Stimulated activated CD4-positive, alpha-beta T cell treated with anti-CD3 and anti-CD28 coated beads, TNF-alpha, amount 100 ng/mL, for 1 hour (primary cell): ENCODE data around the gene PODXL2.
A peak's percentile ranks its signal among the peaks of the same experiment; 100 is the strongest.
"Not testable (repeated sequence)": the region's sequence is repeated elsewhere in the genome, so short reads cannot be mapped to it uniquely, and the experiment has no call there.

Source experiments
- DNase-seq, 3 donors: peaks; one replicate each; pipeline ENCODE4 v3.0.0-alpha.2; 2020; ENCODE audit warnings: low read depth in 3 of 3, low spot score in 1 of 3

Gene PODXL2

GRCh38 chr3:127654374-127654773 lies 25.4 kb downstream of the PODXL2 start:
- DNase-seq: no peak

DNA sequence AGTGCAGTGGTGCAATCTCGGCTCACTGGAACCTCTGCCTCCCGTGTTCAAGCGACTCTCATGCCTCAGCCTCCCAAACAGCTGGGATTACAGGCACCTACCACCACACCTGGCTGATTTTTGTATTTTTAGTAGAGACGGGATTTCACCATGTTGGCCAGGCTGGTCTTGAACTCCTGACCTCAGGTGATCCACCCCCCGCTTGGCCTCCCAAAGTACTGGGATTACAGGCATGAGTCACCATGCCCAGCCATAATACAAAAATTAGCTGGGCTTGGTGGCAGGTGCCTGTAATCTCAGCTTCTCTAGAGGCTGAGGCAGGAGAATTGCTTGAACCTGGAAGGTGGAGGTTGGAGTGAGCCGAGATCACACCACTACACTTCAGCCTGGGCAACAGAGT lies 26.0 kb downstream of the PODXL2 start:
- not testable (repeated sequence) for DNase-seq

DNA sequence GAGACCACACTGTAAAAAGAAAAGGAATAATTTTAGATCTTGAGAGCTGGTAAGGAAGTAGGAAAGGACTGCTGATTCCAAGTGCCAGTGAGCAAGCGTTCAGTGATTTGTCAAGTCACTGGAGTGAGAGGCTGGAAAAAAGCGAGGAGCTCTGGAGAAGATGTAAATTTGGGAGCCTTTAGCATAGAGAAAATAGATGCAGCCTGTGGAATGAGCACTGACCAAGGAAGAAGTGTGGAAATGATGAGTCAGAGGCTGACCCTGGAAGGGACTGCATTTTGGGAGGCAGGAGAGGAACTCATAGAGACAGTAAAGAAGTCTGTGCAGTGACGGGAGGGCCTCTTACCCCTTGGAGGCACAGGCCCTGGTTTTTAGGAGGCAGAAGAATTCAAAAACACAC lies 26.7 kb downstream of the PODXL2 start:
- no peak for DNase-seq

GRCh38 chr3:127656906-127657305 lies 27.9 kb downstream of the PODXL2 start:
- no peak for DNase-seq

- DNase-seq: no peak
Observed at GRCh38 chr3:127658234-127658633, 29.2 kb downstream of the PODXL2 start.

DNA sequence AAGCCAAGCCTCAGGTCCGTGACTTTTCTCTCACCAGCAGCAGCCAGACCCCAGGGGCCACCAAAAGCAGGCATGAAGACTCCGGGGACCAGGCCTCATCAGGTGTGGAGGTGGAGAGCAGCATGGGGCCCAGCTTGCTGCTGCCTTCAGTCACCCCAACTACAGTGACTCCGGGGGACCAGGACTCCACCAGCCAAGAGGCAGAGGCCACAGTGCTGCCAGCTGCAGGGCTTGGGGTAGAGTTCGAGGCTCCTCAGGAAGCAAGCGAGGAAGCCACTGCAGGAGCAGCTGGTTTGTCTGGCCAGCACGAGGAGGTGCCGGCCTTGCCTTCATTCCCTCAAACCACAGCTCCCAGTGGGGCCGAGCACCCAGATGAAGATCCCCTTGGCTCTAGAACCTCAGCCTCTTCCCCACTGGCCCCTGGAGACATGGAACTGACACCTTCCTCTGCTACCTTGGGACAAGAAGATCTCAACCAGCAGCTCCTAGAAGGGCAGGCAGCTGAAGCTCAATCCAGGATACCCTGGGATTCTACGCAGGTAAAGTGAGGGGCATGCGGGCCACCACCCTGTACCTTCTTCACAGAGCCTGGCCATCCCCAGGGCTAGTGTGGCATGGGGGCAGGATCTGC lies 31.8 kb downstream of the PODXL2 start:
- DNase-seq: no peak

GRCh38 chr3:127661600-127661999 lies 32.6 kb downstream of the PODXL2 start:
- no peak for DNase-seq

- DNase-seq: no peak
Observed at GRCh38 chr3:127662001-127662469, 33.0 kb downstream of the PODXL2 start.

- no peak for DNase-seq
Observed at GRCh38 chr3:127663151-127663550, 34.2 kb downstream of the PODXL2 start.

GRCh38 chr3:127665165-127665564 lies 36.2 kb downstream of the PODXL2 start:
- no peak for DNase-seq

DNA sequence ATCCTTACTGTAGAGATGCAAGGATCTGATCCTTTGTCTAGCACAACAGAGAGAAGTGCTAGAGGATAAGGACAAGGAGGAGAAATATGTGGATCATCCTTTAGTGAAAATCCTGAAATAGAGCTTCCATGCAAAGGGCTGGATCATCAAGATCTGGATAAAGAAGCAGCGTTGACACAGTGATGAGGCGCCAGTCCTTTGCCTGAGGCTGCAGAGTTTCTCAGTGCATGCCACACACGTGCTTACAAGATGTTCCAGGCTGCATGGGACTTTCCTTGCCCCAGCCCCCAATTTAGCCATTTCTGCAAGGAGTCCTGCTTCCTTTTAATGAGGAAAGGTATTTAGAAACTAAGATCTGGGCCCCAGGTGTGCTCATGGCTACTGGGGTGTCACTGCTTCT lies 36.6 kb downstream of the PODXL2 start:
- no peak for DNase-seq

DNA sequence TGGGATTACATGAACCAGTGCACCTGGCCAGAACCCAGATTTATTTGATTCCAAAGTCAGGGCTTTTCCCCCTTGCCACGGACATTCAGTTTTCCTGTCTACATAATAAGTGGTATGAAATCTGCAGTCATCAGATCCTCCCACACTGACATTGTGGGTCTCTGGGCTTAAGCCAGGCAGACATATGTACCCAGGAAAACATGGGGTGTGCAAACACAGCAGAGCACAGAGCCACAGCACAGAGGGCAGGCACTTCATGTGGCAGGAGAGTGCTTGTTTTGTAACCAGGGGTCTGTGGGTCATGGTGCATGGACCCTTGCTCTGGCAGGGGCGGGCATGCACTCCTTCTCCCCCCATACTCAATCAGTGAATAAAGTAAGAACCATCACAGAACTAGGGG lies 37.7 kb downstream of the PODXL2 start:
- DNase-seq: no peak

DNA sequence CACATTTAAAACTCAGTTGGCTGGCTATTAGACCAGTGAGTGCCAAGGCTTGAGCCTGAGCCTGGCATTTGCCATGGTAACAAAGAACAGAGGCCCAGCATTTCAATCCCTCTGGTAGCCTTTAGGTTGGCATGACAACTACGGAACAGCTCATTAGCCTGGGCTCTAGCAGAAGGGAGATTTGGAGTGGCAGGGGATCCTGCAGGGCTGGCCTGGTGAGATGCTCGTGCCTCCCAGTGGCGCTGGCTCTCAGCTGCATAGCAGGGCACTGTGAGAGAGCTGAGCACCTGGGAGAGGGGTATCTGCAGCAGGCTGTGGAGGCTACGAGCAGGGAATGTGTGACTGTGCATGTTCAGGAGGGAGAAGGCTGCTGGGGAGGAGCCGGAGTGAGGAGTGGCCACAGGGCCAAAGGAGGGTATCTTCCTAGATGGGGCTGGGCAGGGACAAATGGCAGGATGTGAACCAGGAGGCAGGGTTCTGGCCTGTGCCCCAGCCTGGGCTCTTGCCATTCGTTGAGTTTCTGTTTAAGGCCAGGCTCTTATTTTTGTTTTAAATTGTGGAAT lies 38.2 kb downstream of the PODXL2 start:
- no peak for DNase-seq

GRCh38 chr3:127668906-127669305 lies 39.9 kb downstream of the PODXL2 start:
- DNase-seq: no peak

- DNase-seq: no peak
Observed at GRCh38 chr3:127669541-127670228, 40.7 kb downstream of the PODXL2 start.

DNA sequence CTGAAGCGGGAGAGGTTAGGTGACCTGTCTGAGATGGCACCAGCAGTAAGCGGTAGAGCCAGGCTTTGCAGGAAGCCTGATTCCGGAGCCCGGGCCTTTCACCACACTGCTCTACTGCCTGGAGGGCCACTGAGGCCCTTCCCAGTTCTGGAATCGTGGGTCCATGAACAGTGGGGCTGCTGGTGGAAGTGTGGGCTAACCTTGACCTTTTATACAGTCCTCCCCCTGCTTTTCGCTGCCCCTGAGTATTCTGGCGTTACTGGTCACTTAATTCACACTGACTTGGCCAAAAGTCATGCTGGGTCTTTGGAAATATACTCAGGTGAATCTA lies 41.2 kb downstream of the PODXL2 start:
- no peak for DNase-seq

DNA sequence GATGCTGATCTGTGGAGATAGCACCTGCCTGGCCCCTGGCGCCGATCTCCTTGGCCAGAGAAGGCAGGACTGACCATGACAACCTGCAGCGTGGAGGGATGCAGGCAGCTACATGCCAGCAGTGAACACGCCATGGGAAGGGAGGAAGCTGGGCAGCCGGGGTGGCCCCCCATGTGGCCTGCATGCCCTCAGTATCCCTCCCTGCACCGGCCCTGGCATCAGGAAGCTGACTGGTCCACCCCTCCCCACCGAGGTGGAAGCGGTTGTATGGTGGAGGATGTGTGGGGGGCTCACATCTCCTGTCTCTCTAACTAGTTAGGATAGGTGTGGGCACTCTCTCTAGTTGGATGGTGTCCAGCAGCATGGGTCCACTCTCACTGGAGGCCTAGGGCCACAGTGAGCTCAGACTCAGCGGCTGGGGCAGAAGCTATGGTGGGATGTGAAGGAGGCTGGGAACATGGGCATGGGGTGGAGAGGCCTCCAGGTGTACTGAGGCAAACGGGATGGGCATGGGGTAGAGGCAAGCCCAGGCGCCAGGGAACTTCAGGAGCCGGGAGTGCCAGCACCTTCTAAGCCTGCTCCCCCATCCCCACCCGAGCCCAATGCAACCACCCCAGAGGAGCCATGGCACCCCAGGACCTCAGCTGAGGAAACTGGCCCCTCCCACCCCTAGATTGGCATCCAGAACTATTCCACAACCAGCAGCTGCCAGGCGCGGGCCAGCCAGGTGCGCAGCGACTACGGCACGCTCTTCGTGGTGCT lies 42.0 kb downstream of the PODXL2 start:
- no peak for DNase-seq

DNA sequence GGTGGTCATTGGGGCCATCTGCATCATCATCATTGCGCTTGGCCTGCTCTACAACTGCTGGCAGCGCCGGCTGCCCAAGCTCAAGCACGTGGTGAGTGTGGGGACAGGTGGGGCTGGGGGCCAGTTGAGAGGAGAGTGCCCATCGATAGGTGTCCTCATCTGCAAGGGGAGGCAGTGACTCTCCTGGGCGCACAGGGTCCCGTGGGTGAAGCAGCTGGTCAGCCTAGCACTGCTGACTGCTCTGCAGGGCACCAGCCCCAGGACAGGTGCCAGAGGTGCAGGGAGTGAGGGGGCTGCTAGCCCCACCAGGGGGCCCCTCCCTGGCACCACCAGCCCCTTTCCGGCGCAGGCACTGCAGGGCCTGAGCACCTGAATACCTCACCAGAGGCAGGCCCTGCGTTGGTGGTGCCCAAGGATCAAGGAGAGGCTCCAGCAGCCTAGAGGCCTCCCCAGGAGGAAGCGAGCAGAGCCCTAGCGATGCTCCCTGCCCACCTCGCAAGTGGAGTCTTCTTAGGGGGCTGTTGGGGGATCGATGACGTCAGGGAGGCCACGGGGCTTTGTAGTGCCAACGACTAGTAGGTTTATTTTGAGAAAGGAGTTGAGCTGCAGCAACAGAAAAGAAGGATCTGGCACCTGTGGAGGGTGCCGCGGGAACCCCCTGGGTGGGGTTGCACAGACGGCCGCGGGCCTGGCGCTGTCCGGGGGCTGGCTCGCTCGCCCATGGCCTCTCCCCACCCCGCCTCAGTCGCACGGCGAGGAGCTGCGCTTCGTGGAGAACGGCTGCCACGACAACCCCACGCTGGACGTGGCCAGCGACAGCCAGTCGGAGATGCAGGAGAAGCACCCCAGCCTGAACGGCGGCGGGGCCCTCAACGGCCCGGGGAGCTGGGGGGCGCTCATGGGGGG lies 42.8 kb downstream of the PODXL2 start:
- DNase-seq: no peak

DNA sequence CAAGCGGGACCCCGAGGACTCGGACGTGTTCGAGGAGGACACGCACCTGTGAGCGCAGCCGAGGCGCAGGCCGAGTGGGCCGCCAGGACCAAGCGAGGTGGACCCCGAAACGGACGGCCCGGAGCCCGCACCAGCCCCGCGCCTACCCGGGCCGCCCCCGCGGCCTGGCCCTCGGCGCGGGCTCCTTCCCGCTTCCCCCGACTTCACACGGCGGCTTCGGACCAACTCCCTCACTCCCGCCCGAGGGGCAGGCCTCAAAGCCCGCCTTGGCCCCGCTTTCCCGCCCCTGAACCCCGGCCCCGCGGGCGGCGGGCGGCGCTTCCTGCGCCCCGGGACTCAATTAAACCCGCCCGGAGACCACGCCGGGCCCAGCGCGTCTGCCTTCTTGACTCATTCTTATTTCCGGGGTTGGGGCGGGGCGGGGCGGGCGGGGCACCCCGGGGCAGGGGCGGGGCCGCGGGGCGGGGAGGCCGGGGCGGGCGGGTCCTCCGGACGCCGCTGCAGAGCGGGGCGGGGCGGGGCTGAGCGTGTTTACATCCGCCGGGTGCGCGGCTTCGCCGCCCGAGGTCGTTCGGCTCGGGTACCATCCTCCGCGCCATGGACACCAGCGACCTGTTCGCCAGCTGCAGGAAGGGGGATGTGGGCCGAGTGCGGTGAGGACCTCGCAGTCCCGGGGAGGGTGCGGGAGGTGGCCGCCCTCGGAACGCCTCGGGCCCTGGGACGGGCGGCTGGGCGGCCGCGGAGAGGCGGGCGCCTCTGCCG lies 43.6 kb downstream of the PODXL2 start, which contains the start of gene ABTB1:
Gene ABTB1 (plus strand): TSS at position 524 of the 762 bp plus-strand sequence. CDS start 74 bp downstream, at position 598.
- DNase-seq: peak; percentile 67 to 80 (median 68)
